ENCODE data around the gene GALNT10.

The GALNT10 gene

DNA sequence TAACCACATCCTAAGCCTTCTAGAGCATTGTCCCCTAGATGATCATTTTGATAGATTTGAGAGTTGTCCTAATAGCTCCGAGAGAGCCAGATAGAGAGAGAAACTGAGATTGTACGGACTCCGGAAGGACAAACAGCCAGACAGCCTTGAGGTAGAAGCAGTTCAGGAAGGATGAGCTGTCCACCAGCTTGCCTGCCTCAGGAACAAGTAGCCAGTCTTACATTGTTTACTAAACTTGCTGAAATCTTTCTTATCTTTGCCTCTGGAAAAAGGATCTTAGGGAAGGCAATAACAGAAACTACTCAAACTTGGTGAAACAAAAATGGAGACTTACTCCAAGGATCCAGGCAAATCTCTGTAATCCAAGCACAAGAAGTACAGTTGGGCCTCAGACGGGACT, 216.3 kb downstream of the GALNT10 start:
- DNase-seq (ENCODE audit: low read depth in 2 of 2) = no peak

DNA sequence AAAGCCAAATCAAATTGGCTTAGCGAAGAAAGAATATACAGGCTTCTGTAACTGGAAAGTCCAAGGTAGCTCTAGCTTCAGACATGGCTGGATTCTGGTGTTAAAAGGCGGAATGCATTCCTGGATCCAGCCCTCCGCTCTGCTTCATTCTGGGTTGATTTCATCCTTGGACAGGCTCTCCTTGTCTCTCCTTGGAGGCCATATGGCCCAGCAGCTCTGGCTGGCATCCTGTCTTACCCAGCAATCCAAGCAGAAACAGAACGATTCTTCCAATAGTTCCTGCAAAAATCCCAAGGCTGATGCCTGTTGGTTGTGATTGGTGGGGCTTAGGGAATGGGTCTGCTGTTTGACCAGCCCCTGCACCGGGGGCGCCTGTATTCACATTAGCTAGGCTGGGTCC, 218.3 kb downstream of the GALNT10 start:
- no peak for DNase-seq (ENCODE audit: low read depth in 2 of 2)

DNA sequence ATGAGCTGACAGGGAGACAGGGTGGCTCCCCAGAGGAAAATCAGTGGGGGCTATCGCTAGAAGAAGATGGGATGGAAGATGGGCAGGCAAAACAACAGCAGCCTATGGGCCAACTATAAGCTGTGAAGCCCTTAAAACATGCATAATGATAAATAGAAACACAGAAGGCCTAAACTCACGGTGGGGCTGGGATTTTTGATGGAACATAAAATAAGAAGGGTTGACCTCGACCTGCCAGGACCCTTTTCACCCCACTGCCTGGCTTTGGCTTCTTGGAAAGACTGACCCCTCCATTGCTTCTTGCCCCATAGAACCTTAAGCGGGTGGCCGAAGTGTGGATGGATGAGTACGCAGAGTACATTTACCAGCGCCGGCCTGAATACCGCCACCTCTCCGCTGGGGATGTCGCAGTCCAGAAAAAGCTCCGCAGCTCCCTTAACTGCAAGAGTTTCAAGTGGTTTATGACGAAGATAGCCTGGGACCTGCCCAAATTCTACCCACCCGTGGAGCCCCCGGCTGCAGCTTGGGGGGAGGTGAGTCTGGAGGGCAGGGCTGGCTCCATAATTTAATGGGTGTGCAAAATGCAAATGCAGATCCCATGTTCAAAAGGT, 218.8 kb downstream of the GALNT10 start:
- DNase-seq (ENCODE audit: low read depth in 2 of 2) = no peak

GRCh38 chr5:154410008-154410407, 219.5 kb downstream of the GALNT10 start:
- no peak for DNase-seq (ENCODE audit: low read depth in 2 of 2)

DNA sequence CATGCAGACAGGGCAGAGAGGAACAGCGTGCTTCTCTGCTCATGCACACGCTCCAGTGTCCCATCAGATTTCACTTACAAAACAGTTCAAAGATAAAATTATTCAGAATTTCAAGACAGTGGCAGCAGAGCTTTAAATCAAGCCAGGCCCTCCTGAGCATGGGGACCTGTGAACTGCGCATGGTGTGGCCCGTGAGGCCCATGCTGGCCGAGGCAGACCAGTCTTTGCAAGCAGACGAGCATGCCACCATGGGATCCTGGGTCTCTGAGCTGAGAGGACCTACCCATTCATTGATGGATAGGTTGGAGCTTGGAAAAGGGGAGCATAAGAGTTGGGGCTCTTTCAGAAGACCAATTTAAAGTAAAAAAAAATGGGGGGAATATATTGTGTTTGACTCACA, 220.3 kb downstream of the GALNT10 start:
- no peak for DNase-seq (ENCODE audit: low read depth in 2 of 2)

- no peak for DNase-seq (ENCODE audit: low read depth in 2 of 2)
Measured at GRCh38 chr5:154411338-154411737, 220.8 kb downstream of the GALNT10 start.

- DNase-seq (ENCODE audit: low read depth in 2 of 2) = no peak
Measured at GRCh38 chr5:154412316-154412715, 221.8 kb downstream of the GALNT10 start.

DNA sequence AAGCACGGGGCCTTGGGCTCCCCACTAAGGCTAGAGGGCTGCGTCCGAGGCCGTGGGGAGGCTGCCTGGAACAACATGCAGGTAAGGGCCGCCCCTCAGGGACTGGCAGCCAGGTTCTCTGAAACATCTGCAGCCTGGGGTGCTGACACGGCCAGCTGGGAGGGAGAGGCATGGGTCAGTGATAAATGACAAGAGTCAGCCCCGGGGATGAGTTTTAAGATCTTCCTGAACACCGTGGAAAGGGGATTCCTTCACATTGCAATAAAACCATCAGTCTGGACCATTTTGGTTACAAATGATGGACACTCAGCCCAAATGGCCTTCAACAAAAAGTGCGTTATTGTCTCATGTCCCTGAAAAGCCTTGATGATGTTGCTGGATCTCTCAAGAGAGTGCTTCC, 222.4 kb downstream of the GALNT10 start:
- DNase-seq (ENCODE audit: low read depth in 2 of 2) = no peak

DNA sequence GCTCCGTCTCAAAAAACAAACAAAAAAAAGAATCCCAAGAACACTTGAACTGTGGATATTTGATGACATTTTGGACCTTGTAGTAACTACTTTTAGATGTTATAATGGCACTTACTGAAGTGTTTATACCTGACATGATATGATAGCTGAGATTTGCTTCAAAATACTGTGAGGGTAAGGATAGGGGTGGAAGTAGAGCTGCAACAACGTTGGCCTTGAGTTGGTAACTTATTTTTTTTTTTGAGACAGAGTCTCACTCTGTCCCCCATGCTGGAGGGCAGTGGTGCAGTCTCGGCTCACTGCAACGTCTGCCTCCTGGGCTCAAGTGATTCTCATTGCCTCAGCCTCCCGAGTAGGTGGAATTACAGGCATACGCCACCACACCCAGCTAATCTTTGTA, 224.6 kb downstream of the GALNT10 start:
- no peak for DNase-seq (ENCODE audit: low read depth in 2 of 2)

DNA sequence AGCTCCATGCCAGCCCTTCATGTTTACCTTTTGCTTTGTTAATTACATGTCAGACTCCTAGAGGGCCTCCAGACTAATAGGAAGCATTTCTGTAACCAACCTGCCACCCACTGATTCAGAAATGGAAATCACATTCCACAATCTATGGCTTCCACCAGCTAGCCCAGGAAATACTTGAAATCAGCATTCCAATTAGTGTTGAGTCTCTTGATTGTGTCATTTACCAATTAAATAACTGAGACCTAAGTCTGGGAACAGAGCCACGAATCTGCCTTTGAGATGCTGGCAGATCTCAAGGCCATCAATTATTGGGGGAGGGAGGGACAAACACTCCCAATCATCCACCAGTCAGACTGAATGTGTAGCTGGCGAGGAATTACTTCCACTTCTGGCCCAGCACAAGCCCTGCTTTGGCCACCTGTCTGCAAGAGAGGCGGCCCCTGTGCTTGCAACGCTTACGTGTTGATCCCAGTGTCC, 227.8 kb downstream of the GALNT10 start:
- peak in 1 of 2 experiments; percentile 11 for DNase-seq (ENCODE audit: low read depth in 2 of 2)

GRCh38 chr5:154419236-154419635, 228.7 kb downstream of the GALNT10 start:
- DNase-seq (ENCODE audit: low read depth in 2 of 2) = no peak

DNA sequence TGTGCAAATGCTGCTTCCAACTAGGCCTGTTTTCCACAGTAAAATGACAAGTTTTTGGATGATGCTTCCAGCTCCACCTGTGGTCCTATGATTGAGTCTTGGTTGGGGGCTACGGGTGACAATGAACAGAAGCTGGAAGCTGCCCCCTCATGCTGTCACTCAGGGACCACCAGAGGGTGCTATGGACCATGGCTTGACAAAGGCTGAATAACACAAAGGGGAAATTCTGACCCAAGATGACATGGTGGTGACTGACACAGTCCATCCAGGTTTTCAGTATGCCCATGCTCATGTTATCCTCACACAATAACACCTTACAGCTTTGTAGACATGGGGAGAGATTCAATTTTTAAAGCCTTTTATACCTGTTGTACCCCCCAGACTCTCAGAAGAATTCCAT, 231.3 kb downstream of the GALNT10 start:
- no peak for DNase-seq (ENCODE audit: low read depth in 2 of 2)

DNA sequence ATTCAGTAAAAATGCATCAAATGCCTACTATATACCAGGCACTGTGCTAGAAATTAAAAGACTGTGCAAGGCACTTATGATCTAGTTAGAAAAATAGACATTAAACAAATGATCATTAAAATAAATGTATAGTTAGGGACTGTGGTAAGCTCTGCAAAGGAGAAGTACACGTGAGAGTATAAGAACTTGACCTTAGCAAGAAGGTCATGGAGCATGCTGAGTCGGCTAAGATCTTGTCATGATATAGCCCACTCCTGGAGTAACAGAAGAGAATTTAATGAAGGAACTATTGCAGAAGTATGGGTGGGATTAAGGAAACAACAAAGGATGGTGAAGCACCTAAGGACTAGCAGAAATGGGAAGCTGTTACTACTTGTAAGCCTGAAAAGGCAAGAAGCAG, 231.8 kb downstream of the GALNT10 start:
- no peak for DNase-seq (ENCODE audit: low read depth in 2 of 2)

DNA sequence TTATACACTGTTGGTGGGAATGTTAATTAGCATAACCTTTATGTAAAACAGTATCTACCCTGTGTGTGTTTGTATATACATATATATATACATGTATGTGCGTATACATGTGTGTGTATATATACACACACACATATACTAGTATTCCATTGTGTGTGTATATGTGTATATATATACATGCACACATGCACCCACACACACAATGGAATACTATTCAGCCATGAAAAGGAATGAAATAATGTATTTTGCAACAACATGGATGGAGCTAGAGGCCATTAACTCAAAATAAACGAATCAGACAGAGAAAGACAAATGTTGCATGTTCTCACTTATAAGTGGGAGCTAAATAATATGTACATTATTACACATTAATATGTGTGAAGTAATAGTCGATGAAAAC, 237.7 kb downstream of the GALNT10 start:
- DNase-seq (ENCODE audit: low read depth in 2 of 2) = no peak

DNA sequence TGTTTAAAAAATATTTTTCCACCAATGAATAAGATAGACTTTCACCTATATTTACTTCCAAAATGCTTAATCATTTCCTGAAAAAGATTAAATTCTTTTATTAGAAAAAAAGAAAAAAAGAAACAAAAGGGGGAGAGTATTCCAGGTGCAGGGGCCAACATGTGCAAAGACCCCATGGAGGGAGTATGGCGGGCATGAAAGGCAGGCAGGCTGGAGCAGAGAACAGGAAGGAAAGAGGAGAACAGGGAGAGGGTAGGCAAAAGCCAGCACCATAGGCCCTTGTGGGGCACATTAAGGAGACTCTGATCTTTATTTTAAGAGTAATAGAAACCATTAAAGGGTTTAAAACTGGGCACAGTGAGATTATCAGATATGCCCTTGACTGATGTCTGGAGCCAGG, 238.8 kb downstream of the GALNT10 start:
- DNase-seq (ENCODE audit: low read depth in 2 of 2) = no peak

- no peak for DNase-seq (ENCODE audit: low read depth in 2 of 2)
Measured at GRCh38 chr5:154430466-154430865, 239.9 kb downstream of the GALNT10 start.

GRCh38 chr5:154430961-154431630, 240.6 kb downstream of the GALNT10 start:
- no peak for DNase-seq (ENCODE audit: low read depth in 2 of 2)

DNA sequence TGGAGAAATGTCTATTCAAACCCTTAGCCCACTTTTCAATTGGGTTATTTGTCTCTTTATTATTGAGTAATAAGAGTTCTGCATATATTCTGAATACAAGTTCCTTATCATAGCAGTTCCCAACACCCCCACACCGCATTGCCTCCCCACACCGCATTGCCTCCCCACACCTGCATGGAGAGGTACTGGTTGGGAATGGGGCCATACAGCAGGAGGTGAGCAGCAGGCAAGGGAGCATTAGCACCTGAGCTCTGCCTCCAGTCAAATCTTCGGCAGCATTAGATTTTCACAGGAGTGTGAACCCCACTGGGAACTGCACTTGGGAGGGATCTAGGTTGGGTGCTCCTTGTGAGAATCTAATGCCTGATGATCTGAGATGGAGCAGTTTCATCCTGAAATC, 244.7 kb downstream of the GALNT10 start:
- DNase-seq (ENCODE audit: low read depth in 2 of 2) = no peak

DNA sequence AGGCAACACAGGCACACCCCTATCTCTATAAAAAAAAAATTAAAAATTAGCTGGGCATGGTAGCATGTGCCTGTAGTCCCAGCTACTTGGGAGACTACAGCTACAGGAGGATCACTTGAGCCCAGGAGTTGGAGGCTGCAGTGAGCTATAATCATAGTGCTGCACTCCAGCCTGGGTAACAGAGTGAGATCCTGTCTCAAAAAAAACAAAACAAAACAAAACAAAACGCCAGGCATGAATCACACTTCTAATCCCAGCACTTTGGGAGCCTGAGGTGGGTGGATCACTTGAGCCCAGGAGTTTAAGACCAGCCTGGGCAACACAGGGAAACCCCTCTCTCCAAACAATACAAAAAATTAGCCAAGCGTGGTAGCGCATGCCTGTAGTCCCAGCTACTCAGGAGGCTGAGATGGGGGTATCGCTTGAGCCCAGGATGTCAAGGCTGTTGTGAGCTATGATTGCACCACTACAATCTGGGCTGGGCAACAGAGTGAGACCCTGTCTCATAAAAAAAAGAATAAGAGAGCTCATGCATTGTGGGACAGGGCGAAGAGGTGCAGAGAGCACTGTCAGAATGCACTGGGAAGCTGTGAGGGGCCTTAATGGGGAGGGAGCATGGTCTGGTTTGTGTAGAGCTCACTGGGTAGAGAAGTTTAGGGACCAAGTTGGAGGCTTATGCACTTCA, 246.9 kb downstream of the GALNT10 start:
- DNase-seq (ENCODE audit: low read depth in 2 of 2) = no peak

DNA sequence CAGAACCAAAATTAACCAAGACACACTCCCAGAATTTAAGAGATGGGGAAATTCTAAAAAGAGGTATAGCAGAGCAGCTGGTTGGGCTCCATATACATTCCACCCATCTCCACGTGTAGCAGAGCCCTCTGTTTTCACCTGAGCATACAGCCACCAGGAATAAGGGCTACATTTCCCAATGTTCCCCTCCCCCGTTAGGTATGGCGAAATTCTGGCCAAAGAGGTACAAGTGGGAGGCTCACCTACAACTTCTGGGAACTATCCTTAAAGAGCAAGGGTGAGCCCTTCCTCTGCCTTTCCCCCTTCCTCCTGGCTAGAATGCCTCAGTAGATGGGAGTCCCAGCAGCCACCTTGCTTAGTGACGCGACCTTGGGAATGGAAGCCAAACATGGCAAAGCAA, 250.0 kb downstream of the GALNT10 start:
- no peak for DNase-seq (ENCODE audit: low read depth in 2 of 2)

- no peak for DNase-seq (ENCODE audit: low read depth in 2 of 2)
Measured at GRCh38 chr5:154442801-154443200, 252.3 kb downstream of the GALNT10 start.

GRCh38 chr5:154444556-154445421, 254.3 kb downstream of the GALNT10 start:
- DNase-seq (ENCODE audit: low read depth in 2 of 2) = no peak
